Right ventricle myocardium inferior (tissue), 1 donor: ENCODE measurements around the gene TESK1. TPM values are rescaled to one million over a fixed set of nuclear protein-coding genes. Genes with fewer than 3 reads are reported as not detected.
A peak's percentile ranks its signal among the peaks of the same experiment; 100 is the strongest.
"Not testable (repeated sequence)": the region's sequence is repeated elsewhere in the genome, so short reads cannot be mapped to it uniquely, and the experiment has no call there.

Source experiments
- ATAC-seq: fragments of 200-7000 bp; cut with Tn5 transposase; one replicate; pipeline ENCODE4 v1.9.1; 2020; ENCODE audit warnings: mild to moderate bottlenecking, moderate library complexity
- DNase-seq: peaks from one replicate; pipeline ENCODE4 v3.0.0; 2021; ENCODE audit errors: missing footprints
- intact Hi-C: fragments of 100-400 bp; cut with DNase I; formaldehyde crosslinking; loops from one replicate; pipeline ENCODE4 v1.11.0; 2022
- total RNA-seq: library from RNA; stranded (reverse); fragmentation: NEBNext Ultra II Directional; extraction: Animal tissue kit (Norgen Biotek cat#: 25700); gene quantifications from one replicate; pipeline ENCODE4 v1.2.1, GENCODE V29; 2021
- donor health status: DM: no; HTN: yes; CAD: no; lungs with severe emphysema.

TESK1 gene
- total RNA-seq, 1 donor from 2014 or later: 27.3 TPM

- intact Hi-C loops, DNase-seq, ATAC-seq: not testable (repeated sequence)
Measured at GRCh38 chr9:35637427-35637955, 32.4 kb downstream of the TESK1 start.

- intact Hi-C loops, DNase-seq, ATAC-seq: not testable (repeated sequence)
Measured at GRCh38 chr9:35638751-35639150, 33.7 kb downstream of the TESK1 start.

GRCh38 chr9:35639225-35639624 lies 34.2 kb downstream of the TESK1 start:
- intact Hi-C loops, DNase-seq, ATAC-seq: not testable (repeated sequence)

GRCh38 chr9:35639631-35640030 lies 34.6 kb downstream of the TESK1 start:
- intact Hi-C loops: loop anchor here (10.0 kb wide), 1 partner anchor 245 kb away; no protein-coding TSS in a partner anchor
- ATAC-seq: no peak
- no peak for DNase-seq

GRCh38 chr9:35640431-35640830 lies 35.4 kb downstream of the TESK1 start:
- intact Hi-C loops: loop anchor here (10.0 kb wide), 1 partner anchor 244 kb away; no protein-coding TSS in a partner anchor
- ATAC-seq, DNase-seq: not testable (repeated sequence)

- not testable (repeated sequence) for ATAC-seq, DNase-seq
- intact Hi-C loops: loop anchor here (10.0 kb wide), 1 partner anchor 243 kb away; no protein-coding TSS in a partner anchor
Measured at GRCh38 chr9:35641478-35641877, 36.4 kb downstream of the TESK1 start.

- intact Hi-C loops: loop anchor here (10.0 kb wide), 1 partner anchor 242 kb away; no protein-coding TSS in a partner anchor
- no peak for DNase-seq
- no peak for ATAC-seq
Measured at GRCh38 chr9:35643046-35643445, 38.0 kb downstream of the TESK1 start.

- DNase-seq, ATAC-seq: not testable (repeated sequence)
- intact Hi-C loops: loop anchor here (2.0 to 10.0 kb wide), 2 partner anchors 41 to 239 kb away; partner anchors contain the start of gene TESK1
Measured at GRCh38 chr9:35645736-35646135, 40.7 kb downstream of the TESK1 start.

- ATAC-seq (peak; percentile 17), DNase-seq (no peak)
- intact Hi-C loops: loop anchor here (2.0 to 10.0 kb wide), 2 partner anchors 41 to 239 kb away; partner anchors contain the start of gene TESK1
Measured at GRCh38 chr9:35646153-35646532, 41.1 kb downstream of the TESK1 start.

GRCh38 chr9:35646533-35647265 lies 41.6 kb downstream of the TESK1 start:
- peak; percentile 97 for DNase-seq
- peak; percentile 97 for ATAC-seq
- intact Hi-C loops: loop anchor here (2.0 to 10.0 kb wide), 2 partner anchors 42 to 238 kb away; partner anchors contain the start of gene TESK1

- intact Hi-C loops: loop anchor here (10.0 kb wide), 1 partner anchor 235 kb away; no protein-coding TSS in a partner anchor
- no peak for DNase-seq
- no peak for ATAC-seq
Measured at GRCh38 chr9:35649431-35650340, 44.6 kb downstream of the TESK1 start.

- intact Hi-C loops: no loop called here
- no peak for ATAC-seq
- DNase-seq: no peak
Measured at GRCh38 chr9:35650341-35651158, 45.5 kb downstream of the TESK1 start, which contains the start of gene SIT1. TSS of gene SIT1 (minus strand) at chr9:35650931. CDS start at chr9:35650853, 78 bp downstream.

- intact Hi-C loops: no loop called here
- DNase-seq (no peak), ATAC-seq (no peak)
Measured at GRCh38 chr9:35651956-35652828, 47.1 kb downstream of the TESK1 start.

- intact Hi-C loops: loop anchor here (1.0 kb wide), 1 partner anchor 101 kb away; the partner anchor contains the start of gene MSMP
- no peak for ATAC-seq
- DNase-seq: no peak
Measured at GRCh38 chr9:35652829-35653209, 47.8 kb downstream of the TESK1 start.

GRCh38 chr9:35653611-35654010 lies 48.5 kb downstream of the TESK1 start:
- DNase-seq (no peak), ATAC-seq (no peak)
- intact Hi-C loops: loop anchor here (1.0 kb wide), 1 partner anchor 101 kb away; the partner anchor contains the start of gene MSMP

- intact Hi-C loops: loop anchor here (5.0 kb wide), 1 partner anchor 171 kb away; the partner anchor contains the start of genes FAM221B and TMEM8B
- ATAC-seq (no peak), DNase-seq (no peak)
Measured at GRCh38 chr9:35656348-35656747, 51.3 kb downstream of the TESK1 start.
